ENCODE data around the gene KCNQ4.

Gene KCNQ4

GRCh38 chr1:40746344-40747090 lies 37.1 kb upstream of the KCNQ4 start:
- H3K4me3 ChIP-seq (ENCODE audit: control insufficient read depth, low read depth, low read length), result no peak overlapping the region
- TF ChIP-seq CTCF (conservative IDR thresholded peaks at IDR 0.05; ENCODE audit: control insufficient read depth, insufficient read depth, low read depth, low read length), result no peak
- DNase-seq (ENCODE audit: low read depth), result no peak

- no peak for DNase-seq (ENCODE audit: low read depth)
- TF ChIP-seq CTCF (conservative IDR thresholded peaks at IDR 0.05; ENCODE audit: control insufficient read depth, insufficient read depth, low read depth, low read length), result no peak
- H3K4me3 ChIP-seq (ENCODE audit: control insufficient read depth, low read depth, low read length), result no peak overlapping the region
These were observed 34.5 kb upstream of the KCNQ4 start for GRCh38 chr1:40748841-40749718.

GRCh38 chr1:40749817-40750216 lies 33.8 kb upstream of the KCNQ4 start:
- no peak for TF ChIP-seq CTCF (conservative IDR thresholded peaks at IDR 0.05; ENCODE audit: control insufficient read depth, insufficient read depth, low read depth, low read length)
- DNase-seq (ENCODE audit: low read depth), result no peak
- no peak overlapping the region for H3K4me3 ChIP-seq (ENCODE audit: control insufficient read depth, low read depth, low read length)

- TF ChIP-seq CTCF (conservative IDR thresholded peaks at IDR 0.05; ENCODE audit: control insufficient read depth, insufficient read depth, low read depth, low read length), result no peak
- H3K4me3 ChIP-seq (ENCODE audit: control insufficient read depth, low read depth, low read length), result no peak overlapping the region
- peak; percentile 10 for DNase-seq (ENCODE audit: low read depth)
These were observed 33.1 kb upstream of the KCNQ4 start for GRCh38 chr1:40750451-40750908.

GRCh38 chr1:40751802-40752201 lies 31.8 kb upstream of the KCNQ4 start:
- TF ChIP-seq CTCF (conservative IDR thresholded peaks at IDR 0.05; ENCODE audit: control insufficient read depth, insufficient read depth, low read depth, low read length), result no peak
- no peak for DNase-seq (ENCODE audit: low read depth)
- H3K4me3 ChIP-seq (ENCODE audit: control insufficient read depth, low read depth, low read length), result no peak overlapping the region

GRCh38 chr1:40753142-40753882 lies 30.3 kb upstream of the KCNQ4 start:
- H3K4me3 ChIP-seq (ENCODE audit: control insufficient read depth, low read depth, low read length), result no peak overlapping the region
- no peak for DNase-seq (ENCODE audit: low read depth)
- no peak for TF ChIP-seq CTCF (conservative IDR thresholded peaks at IDR 0.05; ENCODE audit: control insufficient read depth, insufficient read depth, low read depth, low read length)

Data from fibroblast of mammary gland (primary cell).